CD4-positive, alpha-beta T cell (primary cell): ENCODE data around the gene CTNNBIP1. TPM values are rescaled to one million over a fixed set of nuclear protein-coding genes. Genes with fewer than 3 reads are reported as not detected.
A peak's percentile ranks its signal among the peaks of the same experiment; 100 is the strongest.

Experiments
- ATAC-seq: fragments of 200-7000 bp; cut with Tn5 transposase; one replicate; pipeline ENCODE4 v1.10.0; 2022; ENCODE audit warnings: mild to moderate bottlenecking; ENCODE audit not compliant: poor library complexity
- CTCF ChIA-PET: fragments of 350-600 bp; sonication (Branson Sonifier 250); formaldehyde crosslinking; loops from one replicate; lab custom pipeline; 2021; ENCODE audit warnings: antibody characterized with exemption, inconsistent platforms; lab: Charles Lee
- POLR2A ChIA-PET: fragments of 350-600 bp; sonication (Branson Sonifier 250); formaldehyde crosslinking; loops from one replicate; lab custom pipeline; 2021; ENCODE audit warnings: antibody characterized with exemption, inconsistent platforms; lab: Charles Lee
- DNase-seq, 14 experiments: peaks; one replicate each; pipeline ENCODE4 v3.0.0-alpha.2; 2013 to 2020; ENCODE audit warnings: mixed read lengths in 2 of 14
- H3K27ac ChIP-seq, 2 donors: one replicate each; pipeline versions ENCODE4 v1.5.1 to v1.7.0; 2013; ENCODE audit warnings: low read length in 2 of 2, low read depth in 1 of 2, mild to moderate bottlenecking in 1 of 2
- H3K27me3 ChIP-seq, 2 experiments: 1 replicate in 1 of 2; 2 replicates in 1 of 2; pipeline versions ENCODE4 v1.6.1 to v1.7.0; 2013; ENCODE audit warnings: low read length in 2 of 2, control low read depth in 1 of 2, mild to moderate bottlenecking in 1 of 2, moderate library complexity in 1 of 2; ENCODE audit not compliant: insufficient read depth in 2 of 2, control insufficient read depth in 1 of 2
- H3K36me3 ChIP-seq: one replicate; pipeline ENCODE4 v1.6.1; 2013; ENCODE audit warnings: low read length, control low read depth; ENCODE audit not compliant: insufficient read depth
- H3K4me1 ChIP-seq: one replicate; pipeline ENCODE4 v1.6.1; 2013; ENCODE audit warnings: low read length, control low read depth; ENCODE audit not compliant: insufficient read depth
- H3K4me3 ChIP-seq: one replicate; pipeline ENCODE4 v1.5.1; 2013; ENCODE audit warnings: mild to moderate bottlenecking, low read length, moderate library complexity
- H3K9me3 ChIP-seq, 2 experiments: 1 replicate in 1 of 2; 2 replicates in 1 of 2; pipeline versions ENCODE4 v1.6.1 to v1.7.0; 2013; ENCODE audit warnings: low read length in 2 of 2, mild to moderate bottlenecking in 2 of 2, control low read depth in 1 of 2, moderate library complexity in 1 of 2; ENCODE audit not compliant: control insufficient read depth in 1 of 2, insufficient read depth in 1 of 2
- H3K27ac Mint-ChIP-seq: one replicate; pipeline ENCODE4 v1.8.0; 2020; ENCODE audit warnings: mixed read lengths
- H3K27me3 Mint-ChIP-seq: one replicate; pipeline ENCODE4 v1.8.0; 2021; ENCODE audit warnings: mixed read lengths
- H3K36me3 Mint-ChIP-seq: one replicate; pipeline ENCODE4 v1.8.0; 2021; ENCODE audit warnings: low read depth, mixed read lengths
- H3K4me1 Mint-ChIP-seq: one replicate; pipeline ENCODE4 v1.8.0; 2021; ENCODE audit warnings: low read depth, mixed read lengths
- H3K4me3 Mint-ChIP-seq: one replicate; pipeline ENCODE4 v1.8.0; 2020; ENCODE audit warnings: mild to moderate bottlenecking, mixed read lengths
- H3K9me3 Mint-ChIP-seq: one replicate; pipeline ENCODE4 v1.8.0; 2020; ENCODE audit warnings: mixed read lengths
- CTCF ChIP-seq: fragments of 200-600 bp; IDR thresholded peaks from one replicate; pipeline ENCODE4 v1.8.0; 2022; ENCODE audit warnings: antibody characterized with exemption, mild to moderate bottlenecking
- intact Hi-C, 2 experiments: fragments of 100-400 bp; cut with DNase I in 1 of 2; cut with micrococcal nuclease in 1 of 2; formaldehyde crosslinking; loops; one replicate each; pipeline versions ENCODE4 v1.15.1 to v1.9.0; 2023 to 2025; cut with DNase I, micrococcal nuclease
- total RNA-seq, 174 experiments: library from RNA in 2 of 174; stranded (reverse) in 2 of 174; gene quantifications; one replicate each; pipeline ENCODE4 v1.2.3 and lab custom pipeline; 2021 to 2026

CTNNBIP1 gene
- total RNA-seq, 2 experiments from 2014 or later = 6.6 to 6.8 TPM

DNA sequence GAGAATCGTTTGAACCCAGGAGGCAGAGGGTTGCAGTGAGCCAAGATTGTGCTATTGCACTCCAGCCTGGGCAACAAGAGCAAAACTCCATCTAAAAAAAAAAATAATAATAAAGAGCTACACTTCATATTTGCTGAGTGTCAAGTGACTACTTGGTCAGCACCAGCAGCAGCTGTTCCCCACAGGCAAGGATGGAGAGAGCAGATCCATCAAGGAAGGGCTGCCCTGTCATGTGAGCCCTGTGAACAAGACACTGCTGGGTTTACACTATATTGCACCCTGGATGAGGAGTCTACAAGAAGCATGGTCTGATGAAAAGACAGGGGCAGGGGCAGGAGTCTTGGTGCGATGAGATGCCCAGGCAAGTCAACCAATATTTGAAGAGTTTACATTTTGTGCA lies 3.6 kb downstream of the CTNNBIP1 start:
- DNase-seq (no peak), ATAC-seq (no peak)
- no peak overlapping the region for H3K4me3 ChIP-seq
- POLR2A ChIA-PET = interaction anchor here (1.2 kb wide), 1 partner anchor 37 kb away, joined by 3 read pairs; the partner anchor contains the start of gene NMNAT1
- intact Hi-C loops = no loop called here
- H3K27ac ChIP-seq = no peak overlapping the region
- H3K27me3 ChIP-seq = no peaks in the 10 kb centered on the region
- no peaks in the 10 kb centered on the region for H3K36me3 ChIP-seq
- Mint-ChIP-seq H3K9me3 (no peaks in the 10 kb centered on the region), H3K27me3 (no peaks in the 10 kb centered on the region), H3K4me3 (peak overlapping the region; percentile 77), H3K27ac (peak overlapping the region; percentile 40), H3K36me3 (no peaks in the 10 kb centered on the region), H3K4me1 (peaks cover 26% of the 10 kb centered on the region)
- no peaks in the 10 kb centered on the region for H3K9me3 ChIP-seq
- TF ChIP-seq CTCF = no peak
- CTCF ChIA-PET = no interaction called here
- H3K4me1 ChIP-seq = peaks cover 20% of the 10 kb centered on the region

GRCh38 chr1:9905010-9905409 lies 5.1 kb downstream of the CTNNBIP1 start:
- no peak for DNase-seq
- Mint-ChIP-seq H3K4me3 (no peak overlapping the region), H3K4me1 (peaks cover 27% of the 10 kb centered on the region), H3K36me3 (no peaks in the 10 kb centered on the region), H3K27ac (no peak overlapping the region), H3K27me3 (no peaks in the 10 kb centered on the region), H3K9me3 (no peaks in the 10 kb centered on the region)
- H3K27ac ChIP-seq = no peak overlapping the region
- H3K27me3 ChIP-seq = no peaks in the 10 kb centered on the region
- POLR2A ChIA-PET = no interaction called here
- no peak overlapping the region for H3K4me3 ChIP-seq
- ATAC-seq = no peak
- no peak for TF ChIP-seq CTCF
- H3K4me1 ChIP-seq = peaks cover 20% of the 10 kb centered on the region
- CTCF ChIA-PET = no interaction called here
- H3K9me3 ChIP-seq = no peaks in the 10 kb centered on the region
- intact Hi-C loops = no loop called here
- H3K36me3 ChIP-seq = no peaks in the 10 kb centered on the region

GRCh38 chr1:9904596-9904995 lies 5.5 kb downstream of the CTNNBIP1 start:
- POLR2A ChIA-PET = no interaction called here
- no peak overlapping the region for H3K27ac ChIP-seq
- no peak overlapping the region for H3K4me3 Mint-ChIP-seq

More at GRCh38 chr1:9904596-9904995, 5.5 kb downstream of the CTNNBIP1 start:
- intact Hi-C loops = no loop called here
- H3K9me3 Mint-ChIP-seq = no peaks in the 10 kb centered on the region
- Histone ChIP-seq H3K4me3 (no peak overlapping the region), H3K36me3 (no peaks in the 10 kb centered on the region), H3K27me3 (no peaks in the 10 kb centered on the region), H3K9me3 (no peaks in the 10 kb centered on the region), H3K4me1 (peaks cover 19% of the 10 kb centered on the region)
- peaks cover 27% of the 10 kb centered on the region for H3K4me1 Mint-ChIP-seq
- DNase-seq (no peak), ATAC-seq (no peak)
- no peak overlapping the region for H3K27ac Mint-ChIP-seq
- H3K36me3 Mint-ChIP-seq = no peaks in the 10 kb centered on the region
- CTCF ChIA-PET = no interaction called here
- no peaks in the 10 kb centered on the region for H3K27me3 Mint-ChIP-seq
- TF ChIP-seq CTCF = no peak
